ENCODE measurements around the gene LSM6.

The LSM6 gene

GRCh38 chr4:146186596-146186995 is 11.1 kb downstream of the LSM6 start:
- DNase-seq (ENCODE audit: low spot score), result no peak

GRCh38 chr4:146190456-146190855 is 14.9 kb downstream of the LSM6 start:
- DNase-seq (ENCODE audit: low spot score), result no peak

GRCh38 chr4:146191766-146192458 is 16.4 kb downstream of the LSM6 start:
- no peak for DNase-seq (ENCODE audit: low spot score)

GRCh38 chr4:146193628-146194027 is 18.1 kb downstream of the LSM6 start:
- no peak for DNase-seq (ENCODE audit: low spot score)

GRCh38 chr4:146194212-146194611 is 18.7 kb downstream of the LSM6 start:
- no peak for DNase-seq (ENCODE audit: low spot score)

- DNase-seq (ENCODE audit: low spot score), result no peak
Observed at GRCh38 chr4:146202665-146203064, 27.1 kb downstream of the LSM6 start.

- no peak for DNase-seq (ENCODE audit: low spot score)
Observed at GRCh38 chr4:146207410-146207809, 31.9 kb downstream of the LSM6 start.

- DNase-seq (ENCODE audit: low spot score), result no peak
Observed at GRCh38 chr4:146210890-146211289, 35.4 kb downstream of the LSM6 start.

- DNase-seq (ENCODE audit: low spot score), result no peak
Observed at GRCh38 chr4:146211440-146211839, 35.9 kb downstream of the LSM6 start.

- no peak for DNase-seq (ENCODE audit: low spot score)
Observed at GRCh38 chr4:146212781-146213180, 37.3 kb downstream of the LSM6 start.

GRCh38 chr4:146214238-146214637 is 38.7 kb downstream of the LSM6 start, which contains the start of gene REELD1:
TSS of gene REELD1 (plus strand) at chr4:146214538. CDS start at chr4:146216953, 2,415 bp downstream.
- no peak for DNase-seq (ENCODE audit: low spot score)

GRCh38 chr4:146222313-146222712 is 46.8 kb downstream of the LSM6 start:
- DNase-seq (ENCODE audit: low spot score), result no peak

GRCh38 chr4:146224326-146224966 is 48.9 kb downstream of the LSM6 start:
- no peak for DNase-seq (ENCODE audit: low spot score)

GRCh38 chr4:146229406-146229805 is 53.9 kb downstream of the LSM6 start:
- DNase-seq (ENCODE audit: low spot score), result no peak

GRCh38 chr4:146232131-146232722 is 56.7 kb downstream of the LSM6 start:
- DNase-seq (ENCODE audit: low spot score), result no peak

- DNase-seq (ENCODE audit: low spot score), result no peak
Observed at GRCh38 chr4:146235654-146236177, 60.2 kb downstream of the LSM6 start.

- no peak for DNase-seq (ENCODE audit: low spot score)
Observed at GRCh38 chr4:146236216-146236615, 60.7 kb downstream of the LSM6 start.

GRCh38 chr4:146237092-146237491 is 61.6 kb downstream of the LSM6 start:
- no peak for DNase-seq (ENCODE audit: low spot score)

- DNase-seq (ENCODE audit: low spot score), result no peak
Observed at GRCh38 chr4:146238107-146238506, 62.6 kb downstream of the LSM6 start.

Measured in activated CD4-positive, alpha-beta T cell treated with anti-CD3 and anti-CD28 coated beads, Interleukin-2, Interleukin-4, amounts not matched to agents 100 ng/mL and 50 ng/mL, durations not matched to agents 16 hours and 8 hours (primary cell).